ENCODE measurements around the gene PDXDC1. TPM values are rescaled to one million over a fixed set of nuclear protein-coding genes. Genes with fewer than 3 reads are reported as not detected.
A peak's percentile ranks its signal among the peaks of the same experiment; 100 is the strongest.

The PDXDC1 gene
- total RNA-seq, 1 donor from 2014 or later: 123 TPM

DNA sequence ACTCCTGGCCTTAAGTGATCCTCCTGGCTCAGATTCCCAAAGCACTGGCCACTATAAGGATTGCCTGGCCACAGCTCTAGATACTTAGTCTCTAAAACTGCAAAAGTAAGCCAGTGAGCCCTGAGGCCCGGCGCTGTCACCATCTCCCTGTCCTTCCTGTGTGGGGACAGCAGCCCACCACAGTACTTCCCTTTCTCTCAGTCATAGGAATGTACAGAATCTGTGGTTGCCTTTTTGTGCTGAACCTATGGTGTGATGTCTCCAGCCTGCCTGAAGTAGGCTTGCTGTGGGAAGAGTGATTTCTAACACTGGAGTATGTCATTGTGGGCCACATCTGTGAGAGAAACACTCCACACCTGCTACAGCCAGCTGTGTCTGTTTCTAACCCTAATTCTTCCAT lies 56.4 kb downstream of the PDXDC1 start:
- H3K4me3 Mint-ChIP-seq (ENCODE audit: unreplicated experiment): peak overlapping the region; percentile 17
- H3K4me3 ChIP-seq (ENCODE audit: insufficient read depth, low read depth, low read length): no peak overlapping the region
- TF ChIP-seq, protein P1, sequence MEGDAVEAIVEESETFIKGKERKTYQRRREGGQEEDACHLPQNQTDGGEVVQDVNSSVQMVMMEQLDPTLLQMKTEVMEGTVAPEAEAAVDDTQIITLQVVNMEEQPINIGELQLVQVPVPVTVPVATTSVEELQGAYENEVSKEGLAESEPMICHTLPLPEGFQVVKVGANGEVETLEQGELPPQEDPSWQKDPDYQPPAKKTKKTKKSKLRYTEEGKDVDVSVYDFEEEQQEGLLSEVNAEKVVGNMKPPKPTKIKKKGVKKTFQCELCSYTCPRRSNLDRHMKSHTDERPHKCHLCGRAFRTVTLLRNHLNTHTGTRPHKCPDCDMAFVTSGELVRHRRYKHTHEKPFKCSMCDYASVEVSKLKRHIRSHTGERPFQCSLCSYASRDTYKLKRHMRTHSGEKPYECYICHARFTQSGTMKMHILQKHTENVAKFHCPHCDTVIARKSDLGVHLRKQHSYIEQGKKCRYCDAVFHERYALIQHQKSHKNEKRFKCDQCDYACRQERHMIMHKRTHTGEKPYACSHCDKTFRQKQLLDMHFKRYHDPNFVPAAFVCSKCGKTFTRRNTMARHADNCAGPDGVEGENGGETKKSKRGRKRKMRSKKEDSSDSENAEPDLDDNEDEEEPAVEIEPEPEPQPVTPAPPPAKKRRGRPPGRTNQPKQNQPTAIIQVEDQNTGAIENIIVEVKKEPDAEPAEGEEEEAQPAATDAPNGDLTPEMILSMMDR (IDR thresholded peaks at IDR 0.05; ENCODE audit: insufficient read depth, low read depth, low read length): no peak
- no peak for TF ChIP-seq EZH2 (IDR thresholded peaks at IDR 0.05; ENCODE audit: insufficient read depth, low read length)
- H3K27me3 ChIP-seq (ENCODE audit: insufficient read depth, low read length): no peaks in the 10 kb centered on the region
- H2AFZ ChIP-seq (ENCODE audit: low read depth, low read length): no peak overlapping the region
- peaks cover 39% of the 10 kb centered on the region for H3K36me3 ChIP-seq (ENCODE audit: insufficient read depth, low read length)
- H3K9ac ChIP-seq (ENCODE audit: low read length): no peak overlapping the region
- H4K20me1 ChIP-seq (ENCODE audit: insufficient read depth, low read length): peaks cover 55% of the 10 kb centered on the region
- DNase-seq (ENCODE audit: low read depth) (no peak), FAIRE-seq (no peak)
- H3K9me3 Mint-ChIP-seq (ENCODE audit: unreplicated experiment): no peaks in the 10 kb centered on the region
- H3K27me3 Mint-ChIP-seq (ENCODE audit: low read depth, unreplicated experiment): no peaks in the 10 kb centered on the region
- no peaks in the 10 kb centered on the region for H3K9me3 ChIP-seq (ENCODE audit: insufficient read depth, low read depth, low read length)
- peaks cover 17% of the 10 kb centered on the region for H3K79me2 ChIP-seq (ENCODE audit: insufficient read depth, low read length)
- no peak overlapping the region for H3K27ac ChIP-seq (ENCODE audit: low read depth, low read length)
- peaks cover 49% of the 10 kb centered on the region for H3K36me3 Mint-ChIP-seq (ENCODE audit: low read depth, unreplicated experiment)
- H3K4me1 ChIP-seq (ENCODE audit: insufficient read depth, low read length): peaks cover 12% of the 10 kb centered on the region
- peaks cover 3% of the 10 kb centered on the region for H3K4me1 Mint-ChIP-seq (ENCODE audit: low read depth, unreplicated experiment)
- no peak overlapping the region for H3K4me2 ChIP-seq (ENCODE audit: low read length)
- H3K27ac Mint-ChIP-seq (ENCODE audit: unreplicated experiment): no peak overlapping the region

DNA sequence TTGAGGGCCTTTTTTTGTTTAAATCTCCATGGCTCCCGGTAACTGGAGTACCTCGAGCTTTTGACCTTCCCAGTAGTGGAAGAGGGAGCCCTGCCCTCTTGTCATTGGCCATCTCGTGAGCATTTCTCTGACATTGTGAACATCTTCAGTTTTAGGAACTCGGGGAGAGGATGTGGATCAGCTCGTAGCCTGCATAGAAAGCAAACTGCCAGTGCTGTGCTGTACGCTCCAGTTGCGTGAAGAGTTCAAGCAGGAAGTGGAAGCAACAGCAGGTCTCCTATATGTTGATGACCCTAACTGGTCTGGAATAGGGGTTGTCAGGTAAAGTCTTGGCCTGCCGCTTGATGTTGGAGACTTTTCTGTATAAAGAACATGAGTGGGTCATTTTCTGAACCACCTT lies 56.8 kb downstream of the PDXDC1 start:
- FAIRE-seq (no peak), DNase-seq (ENCODE audit: low read depth) (no peak)
- Histone ChIP-seq H3K27ac (ENCODE audit: low read depth, low read length) (no peak overlapping the region), H3K9me3 (ENCODE audit: insufficient read depth, low read depth, low read length) (no peaks in the 10 kb centered on the region), H3K27me3 (ENCODE audit: insufficient read depth, low read length) (no peaks in the 10 kb centered on the region), H3K4me3 (ENCODE audit: insufficient read depth, low read depth, low read length) (no peak overlapping the region), H3K4me1 (ENCODE audit: insufficient read depth, low read length) (peaks cover 12% of the 10 kb centered on the region), H3K79me2 (ENCODE audit: insufficient read depth, low read length) (peaks cover 17% of the 10 kb centered on the region), H2AFZ (ENCODE audit: low read depth, low read length) (no peak overlapping the region), H3K36me3 (ENCODE audit: insufficient read depth, low read length) (peaks cover 40% of the 10 kb centered on the region), H3K4me2 (ENCODE audit: low read length) (no peak overlapping the region), H3K9ac (ENCODE audit: low read length) (no peak overlapping the region), H4K20me1 (ENCODE audit: insufficient read depth, low read length) (peaks cover 53% of the 10 kb centered on the region)
- no peaks in the 10 kb centered on the region for H3K27me3 Mint-ChIP-seq (ENCODE audit: low read depth, unreplicated experiment)
- TF ChIP-seq, protein P1 (IDR thresholded peaks at IDR 0.05; ENCODE audit: insufficient read depth, low read depth, low read length): no peak
- TF ChIP-seq EZH2 (IDR thresholded peaks at IDR 0.05; ENCODE audit: insufficient read depth, low read length): no peak
- H3K4me1 Mint-ChIP-seq (ENCODE audit: low read depth, unreplicated experiment): peaks cover 3% of the 10 kb centered on the region
- H3K9me3 Mint-ChIP-seq (ENCODE audit: unreplicated experiment): no peaks in the 10 kb centered on the region
- peak overlapping the region; percentile 17 for H3K4me3 Mint-ChIP-seq (ENCODE audit: unreplicated experiment)
- H3K36me3 Mint-ChIP-seq (ENCODE audit: low read depth, unreplicated experiment): peaks cover 53% of the 10 kb centered on the region
- H3K27ac Mint-ChIP-seq (ENCODE audit: unreplicated experiment): no peak overlapping the region

DNA sequence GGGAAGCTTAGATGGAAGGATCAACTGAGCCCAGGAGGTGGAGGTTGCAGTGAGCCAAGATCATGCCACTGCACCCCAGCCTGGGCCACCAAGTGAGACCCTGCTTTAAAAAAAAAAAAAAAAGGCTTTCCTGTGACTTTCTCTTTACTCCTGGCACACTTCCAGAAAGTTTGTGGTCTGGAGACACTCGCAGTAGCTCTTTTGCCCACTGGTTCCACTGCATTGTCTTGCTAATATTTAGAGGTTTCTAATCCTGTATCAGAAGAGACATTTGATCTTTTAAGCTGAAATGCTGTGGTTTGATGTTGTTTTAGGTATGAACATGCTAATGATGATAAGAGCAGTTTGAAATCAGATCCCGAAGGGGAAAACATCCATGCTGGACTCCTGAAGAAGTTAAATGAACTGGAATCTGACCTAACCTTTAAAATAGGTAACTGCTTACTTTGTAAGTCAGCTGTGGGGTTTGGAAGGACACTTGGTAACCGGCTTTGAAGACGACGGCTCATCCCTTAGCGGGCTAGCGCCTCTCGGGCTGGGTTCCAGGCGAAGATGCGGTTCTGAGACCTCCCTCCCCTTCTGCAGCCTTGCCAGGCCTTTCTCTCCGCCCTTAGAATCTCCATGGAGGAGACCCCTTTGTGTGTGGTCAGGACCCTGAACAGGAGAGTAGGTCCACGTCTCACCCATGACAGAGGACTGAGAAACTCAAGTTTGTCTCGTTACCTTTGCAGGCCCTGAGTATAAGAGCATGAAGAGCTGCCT lies 57.9 kb downstream of the PDXDC1 start:
- FAIRE-seq: no peak
- no peaks in the 10 kb centered on the region for H3K27me3 ChIP-seq (ENCODE audit: insufficient read depth, low read length)
- Mint-ChIP-seq H3K27me3 (ENCODE audit: low read depth, unreplicated experiment) (no peaks in the 10 kb centered on the region), H3K4me3 (ENCODE audit: unreplicated experiment) (peak overlapping the region; percentile 16), H3K27ac (ENCODE audit: unreplicated experiment) (peak overlapping the region; percentile 21), H3K36me3 (ENCODE audit: low read depth, unreplicated experiment) (peaks cover 46% of the 10 kb centered on the region), H3K9me3 (ENCODE audit: unreplicated experiment) (no peaks in the 10 kb centered on the region), H3K4me1 (ENCODE audit: low read depth, unreplicated experiment) (peaks cover 3% of the 10 kb centered on the region)
- TF ChIP-seq EZH2 (IDR thresholded peaks at IDR 0.05; ENCODE audit: insufficient read depth, low read length): no peak
- TF ChIP-seq, protein P1 (IDR thresholded peaks at IDR 0.05; ENCODE audit: insufficient read depth, low read depth, low read length): no peak
- H3K27ac ChIP-seq (ENCODE audit: low read depth, low read length): no peak overlapping the region
- peaks cover 12% of the 10 kb centered on the region for H3K4me1 ChIP-seq (ENCODE audit: insufficient read depth, low read length)
- no peak overlapping the region for H3K4me3 ChIP-seq (ENCODE audit: insufficient read depth, low read depth, low read length)
- peaks cover 12% of the 10 kb centered on the region for H3K79me2 ChIP-seq (ENCODE audit: insufficient read depth, low read length)
- peaks cover 47% of the 10 kb centered on the region for H4K20me1 ChIP-seq (ENCODE audit: insufficient read depth, low read length)
- DNase-seq (ENCODE audit: low read depth): peak; percentile 30
- H3K9ac ChIP-seq (ENCODE audit: low read length): no peak overlapping the region
- no peak overlapping the region for H3K4me2 ChIP-seq (ENCODE audit: low read length)
- H3K36me3 ChIP-seq (ENCODE audit: insufficient read depth, low read length): peaks cover 47% of the 10 kb centered on the region
- H2AFZ ChIP-seq (ENCODE audit: low read depth, low read length): no peak overlapping the region
- H3K9me3 ChIP-seq (ENCODE audit: insufficient read depth, low read depth, low read length): no peaks in the 10 kb centered on the region

Measured in astrocyte (in vitro differentiated cells and primary cell).